Uterus (tissue), 4 donors: ENCODE data around the gene EDEM3. TPM values are rescaled to one million over a fixed set of nuclear protein-coding genes. Genes with fewer than 3 reads are reported as not detected.
A peak's percentile ranks its signal among the peaks of the same experiment; 100 is the strongest.

Source experiments
- DNase-seq, 2 donors: peaks; one replicate each; pipeline ENCODE4 v3.0.0-alpha.2; 2019 to 2020
- H3K27ac ChIP-seq, 2 donors: fragments of 200-600 bp; sonication (generic); 1 replicate in 1 of 2; 2 replicates in 1 of 2; pipeline ENCODE4 v1.5.1; 2016 to 2018
- H3K27me3 ChIP-seq, 2 donors: fragments of 200-600 bp; sonication (generic); one replicate each; pipeline ENCODE4 v1.5.1; 2018 to 2019; ENCODE audit warnings: control low read depth in 1 of 2
- H3K36me3 ChIP-seq, 2 donors: fragments of 200-600 bp; sonication (generic); one replicate each; pipeline ENCODE4 v1.5.1; 2019; ENCODE audit warnings: control low read depth in 1 of 2
- H3K4me1 ChIP-seq, 2 donors: fragments of 200-600 bp; sonication (generic); one replicate each; pipeline ENCODE4 v1.5.1; 2018 to 2019; ENCODE audit warnings: control low read depth in 1 of 2
- H3K4me3 ChIP-seq, 2 donors: fragments of 200-600 bp; sonication (generic); 1 replicate in 1 of 2; 2 replicates in 1 of 2; pipeline ENCODE4 v1.5.1; 2018 to 2019; ENCODE audit warnings: mild to moderate bottlenecking in 1 of 2
- H3K9me3 ChIP-seq, 2 donors: fragments of 200-600 bp; sonication (generic); one replicate each; pipeline ENCODE4 v1.5.1; 2019; ENCODE audit warnings: control low read depth in 1 of 2
- POLR2A ChIP-seq, 2 donors: fragments of 450-650 bp; IDR thresholded peaks; one replicate each; pipeline ENCODE4 v1.6.1; 2016; ENCODE audit warnings: antibody characterized with exemption in 2 of 2, mild to moderate bottlenecking in 1 of 2, moderate library complexity in 1 of 2
- intact Hi-C: fragments of 100-400 bp; cut with DNase I; formaldehyde crosslinking; loops from one replicate; pipeline ENCODE4 v1.15.1; 2023; ENCODE audit warnings: low total_unique reads
- total RNA-seq, 4 donors: library from RNA; depleted of rRNA in 3 of 4; stranded (reverse); fragments of >200 nt in 3 of 4; gene quantifications; one replicate each; pipeline versions ENCODE4 v1.1.0 to v1.2.4, GENCODE V29; 2014 to 2023
- TF ChIP-seq, protein P1 (sequence below), 4 experiments: fragments of 200-600 bp in 2 of 4; fragments of 450-650 bp in 2 of 4; sonication (generic) in 2 of 4; IDR thresholded peaks; one replicate each; pipeline ENCODE4 v1.5.1; 2016 to 2019; ENCODE audit warnings: antibody characterized with exemption in 4 of 4, mild to moderate bottlenecking in 2 of 4, moderate library complexity in 1 of 4
- donor health status: DM: yes; HTN: yes; CAD: no.

Gene EDEM3, protein sequence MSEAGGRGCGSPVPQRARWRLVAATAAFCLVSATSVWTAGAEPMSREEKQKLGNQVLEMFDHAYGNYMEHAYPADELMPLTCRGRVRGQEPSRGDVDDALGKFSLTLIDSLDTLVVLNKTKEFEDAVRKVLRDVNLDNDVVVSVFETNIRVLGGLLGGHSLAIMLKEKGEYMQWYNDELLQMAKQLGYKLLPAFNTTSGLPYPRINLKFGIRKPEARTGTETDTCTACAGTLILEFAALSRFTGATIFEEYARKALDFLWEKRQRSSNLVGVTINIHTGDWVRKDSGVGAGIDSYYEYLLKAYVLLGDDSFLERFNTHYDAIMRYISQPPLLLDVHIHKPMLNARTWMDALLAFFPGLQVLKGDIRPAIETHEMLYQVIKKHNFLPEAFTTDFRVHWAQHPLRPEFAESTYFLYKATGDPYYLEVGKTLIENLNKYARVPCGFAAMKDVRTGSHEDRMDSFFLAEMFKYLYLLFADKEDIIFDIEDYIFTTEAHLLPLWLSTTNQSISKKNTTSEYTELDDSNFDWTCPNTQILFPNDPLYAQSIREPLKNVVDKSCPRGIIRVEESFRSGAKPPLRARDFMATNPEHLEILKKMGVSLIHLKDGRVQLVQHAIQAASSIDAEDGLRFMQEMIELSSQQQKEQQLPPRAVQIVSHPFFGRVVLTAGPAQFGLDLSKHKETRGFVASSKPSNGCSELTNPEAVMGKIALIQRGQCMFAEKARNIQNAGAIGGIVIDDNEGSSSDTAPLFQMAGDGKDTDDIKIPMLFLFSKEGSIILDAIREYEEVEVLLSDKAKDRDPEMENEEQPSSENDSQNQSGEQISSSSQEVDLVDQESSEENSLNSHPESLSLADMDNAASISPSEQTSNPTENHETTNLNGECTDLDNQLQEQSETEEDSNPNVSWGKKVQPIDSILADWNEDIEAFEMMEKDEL
- total RNA-seq, result 10 to 100 TPM; 12.8 to 64.7 (median 35.6) TPM

DNA sequence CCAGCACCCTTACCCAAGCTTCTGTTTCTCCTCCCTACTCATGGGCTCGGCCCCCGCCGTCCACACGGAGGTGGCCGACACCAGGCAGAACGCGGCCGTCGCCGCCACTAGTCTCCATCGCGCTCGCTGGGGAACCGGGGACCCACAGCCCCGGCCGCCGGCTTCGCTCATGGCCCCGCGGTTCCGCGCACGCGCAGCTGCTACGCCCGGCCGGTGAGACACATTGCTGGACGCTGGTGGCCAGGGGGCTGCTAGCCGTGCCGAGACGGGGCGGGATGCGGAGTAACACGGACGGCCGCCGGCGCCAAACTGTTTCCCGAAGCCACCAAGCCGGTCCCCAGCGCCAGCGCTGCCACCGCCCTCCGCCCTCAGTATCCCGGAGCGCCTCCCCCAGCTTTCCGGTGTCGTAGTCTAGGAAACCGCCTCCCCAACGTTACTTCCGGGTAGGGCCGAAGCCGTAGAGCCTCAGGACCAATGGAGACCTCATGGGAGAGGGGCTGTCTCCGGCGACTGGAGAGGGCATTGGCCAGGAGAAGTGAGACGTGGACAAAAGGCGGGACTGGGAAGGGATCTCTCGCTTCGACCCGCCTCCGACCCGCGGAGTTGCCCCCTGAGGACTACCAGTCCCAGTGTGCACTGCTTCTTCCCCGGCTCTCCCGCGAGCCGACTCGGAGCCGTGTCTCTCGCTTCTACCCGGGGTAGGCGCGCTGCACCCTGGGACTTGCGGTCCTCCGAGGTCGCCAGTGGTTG is at the start of gene EDEM3:
TSS of gene EDEM3 (minus strand) at position 383 of the 750 bp plus-strand sequence. CDS start at position 171, 212 bp downstream.
- H3K36me3 ChIP-seq, result no peaks in the 10 kb centered on the region
- no peaks in the 10 kb centered on the region for H3K4me1 ChIP-seq
- peak within 1 kb of the TSS; percentile 83 to 91 for H3K4me3 ChIP-seq
- TF ChIP-seq POLR2A (IDR thresholded peaks at IDR 0.05), result peak; percentile 87 to 97
- TF ChIP-seq, protein P1, sequence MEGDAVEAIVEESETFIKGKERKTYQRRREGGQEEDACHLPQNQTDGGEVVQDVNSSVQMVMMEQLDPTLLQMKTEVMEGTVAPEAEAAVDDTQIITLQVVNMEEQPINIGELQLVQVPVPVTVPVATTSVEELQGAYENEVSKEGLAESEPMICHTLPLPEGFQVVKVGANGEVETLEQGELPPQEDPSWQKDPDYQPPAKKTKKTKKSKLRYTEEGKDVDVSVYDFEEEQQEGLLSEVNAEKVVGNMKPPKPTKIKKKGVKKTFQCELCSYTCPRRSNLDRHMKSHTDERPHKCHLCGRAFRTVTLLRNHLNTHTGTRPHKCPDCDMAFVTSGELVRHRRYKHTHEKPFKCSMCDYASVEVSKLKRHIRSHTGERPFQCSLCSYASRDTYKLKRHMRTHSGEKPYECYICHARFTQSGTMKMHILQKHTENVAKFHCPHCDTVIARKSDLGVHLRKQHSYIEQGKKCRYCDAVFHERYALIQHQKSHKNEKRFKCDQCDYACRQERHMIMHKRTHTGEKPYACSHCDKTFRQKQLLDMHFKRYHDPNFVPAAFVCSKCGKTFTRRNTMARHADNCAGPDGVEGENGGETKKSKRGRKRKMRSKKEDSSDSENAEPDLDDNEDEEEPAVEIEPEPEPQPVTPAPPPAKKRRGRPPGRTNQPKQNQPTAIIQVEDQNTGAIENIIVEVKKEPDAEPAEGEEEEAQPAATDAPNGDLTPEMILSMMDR (IDR thresholded peaks at IDR 0.05), result peak in 1 of 4 experiments; percentile 1
- DNase-seq, result peak; percentile 98
- intact Hi-C loops, result no loop called here
- H3K27ac ChIP-seq, result peak within 1 kb of the TSS; percentile 88 to 97
- no peaks in the 10 kb centered on the region for H3K9me3 ChIP-seq
- H3K27me3 ChIP-seq, result no peaks in the 10 kb centered on the region

- intact Hi-C loops, result loop anchor here (2.0 kb wide), 1 partner anchor 179 kb away; no protein-coding TSS in a partner anchor
- no peak for TF ChIP-seq POLR2A (IDR thresholded peaks at IDR 0.05)
- TF ChIP-seq, protein P1 (IDR thresholded peaks at IDR 0.05), result no peak
Observed at GRCh38 chr1:184804220-184804619, 49.6 kb upstream of the EDEM3 start.

GRCh38 chr1:184803180-184803492 is 48.5 kb upstream of the EDEM3 start:
- H3K27ac ChIP-seq, result peak overlapping the region in 1 of 2 donors; percentile 53
- H3K27me3 ChIP-seq, result no peaks in the 10 kb centered on the region
- no peak overlapping the region for H3K4me3 ChIP-seq
- no peaks in the 10 kb centered on the region for H3K9me3 ChIP-seq
- TF ChIP-seq, protein P1 (IDR thresholded peaks at IDR 0.05), result no peak
- TF ChIP-seq POLR2A (IDR thresholded peaks at IDR 0.05), result no peak
- no peaks in the 10 kb centered on the region for H3K36me3 ChIP-seq
- DNase-seq, result no peak
- H3K4me1 ChIP-seq, result peaks cover 0 to 3% of the 10 kb centered on the region in 2 donors
- intact Hi-C loops, result no loop called here

More at GRCh38 chr1:184804220-184804619, 49.6 kb upstream of the EDEM3 start:
- no peaks in the 10 kb centered on the region for H3K36me3 ChIP-seq
- DNase-seq, result no peak
- H3K4me3 ChIP-seq, result no peak overlapping the region
- peak overlapping the region in 1 of 2 donors; percentile 27 for H3K27ac ChIP-seq
- H3K27me3 ChIP-seq, result no peaks in the 10 kb centered on the region
- peaks cover 0 to 3% of the 10 kb centered on the region in 2 donors for H3K4me1 ChIP-seq
- H3K9me3 ChIP-seq, result no peaks in the 10 kb centered on the region

GRCh38 chr1:184802354-184803179 is 47.9 kb upstream of the EDEM3 start:
- TF ChIP-seq, protein P1 (IDR thresholded peaks at IDR 0.05), result no peak
- no peak for TF ChIP-seq POLR2A (IDR thresholded peaks at IDR 0.05)
- DNase-seq, result no peak
- Histone ChIP-seq H3K27me3 (no peaks in the 10 kb centered on the region), H3K4me3 (no peak overlapping the region), H3K9me3 (no peaks in the 10 kb centered on the region), H3K36me3 (no peaks in the 10 kb centered on the region), H3K4me1 (peaks cover 0 to 3% of the 10 kb centered on the region in 2 donors), H3K27ac (peak overlapping the region in 1 of 2 donors; percentile 53)
- intact Hi-C loops, result no loop called here
